HCT116 (cell line): ENCODE results near the gene SCT. TPM values are rescaled to one million over a fixed set of nuclear protein-coding genes. Genes with fewer than 3 reads are reported as not detected.

Source experiments
- ATAC-seq: fragments of 200-7000 bp; cut with Tn5 transposase; 2 replicates; pipeline ENCODE4 v1.9.1; 2020; ENCODE audit warnings: mild to moderate bottlenecking, moderate library complexity
- BruUV-seq: library from RNA; stranded (reverse); fragments of 400-500 nt; replicated peaks from 2 replicates; lab custom pipeline; 2021; lab: Mats Ljungman, UMichigan
- CTCF ChIA-PET: fragments of 300-600 bp; sonication (Branson Sonifier 250); formaldehyde crosslinking; loops from one replicate; lab custom pipeline; 2021; ENCODE audit warnings: antibody characterized with exemption; lab: Charles Lee
- POLR2A ChIA-PET: fragments of 300-600, 350-600 bp; sonication (Branson Sonifier 250); formaldehyde crosslinking; loops from one replicate; lab custom pipeline; 2021; ENCODE audit warnings: antibody characterized with exemption; lab: Charles Lee
- RAD21 ChIA-PET, 2 experiments: fragments of 300-600 bp; sonication (Branson Sonifier 250); formaldehyde crosslinking; loops; one replicate each; lab custom pipeline; 2023; ENCODE audit warnings: low total read pairs in 2 of 2; ENCODE audit not compliant: uncharacterized antibody in 2 of 2, unreplicated experiment in 2 of 2, low non-redundant PET in 1 of 2; lab: Charles Lee
- DNase-seq: peaks from one replicate; pipeline ENCODE4 v3.0.0-alpha.2; 2010; ENCODE audit warnings: low read depth, low spot score
- H2AFZ ChIP-seq: fragments of 200-600 bp; shearing (Covaris generic), sonication (generic); 2 replicates; pipeline ENCODE4 v1.6.1; 2017; ENCODE audit warnings: low read depth, mixed run types, mixed read lengths, antibody characterized with exemption, low read length; ENCODE audit not compliant: poor library complexity, severe bottlenecking
- H3K27ac ChIP-seq: 2 replicates; pipeline ENCODE4 v1.5.1; 2012; ENCODE audit warnings: low read depth, low read length
- H3K27me3 ChIP-seq: fragments of 200-600 bp; sonication (generic); 2 replicates; pipeline ENCODE4 v1.6.1; 2016; ENCODE audit warnings: mixed run types, low read length, mixed read lengths; ENCODE audit not compliant: insufficient read depth
- H3K36me3 ChIP-seq, 2 experiments: fragments of 200-500 bp in 1 of 2; fragments of 200-600 bp in 1 of 2; sonication (Bioruptor generic) in 1 of 2; sonication (generic) in 1 of 2; 2 replicates each; pipeline versions ENCODE4 v1.5.1 to v1.6.1; 2014 to 2016; ENCODE audit warnings: low read length in 2 of 2, inconsistent platforms in 1 of 2, mixed read lengths in 1 of 2, mixed run types in 1 of 2; ENCODE audit not compliant: insufficient read depth in 2 of 2, control insufficient read depth in 1 of 2
- H3K4me1 ChIP-seq, 2 experiments: fragments of 200-600 bp in 1 of 2; sonication (generic) in 1 of 2; 2 replicates each; pipeline versions ENCODE4 v1.5.1 to v1.6.1; 2012 to 2017; ENCODE audit warnings: low read length in 2 of 2, inconsistent platforms in 1 of 2, mild to moderate bottlenecking in 1 of 2, mixed read lengths in 1 of 2, mixed run types in 1 of 2, moderate library complexity in 1 of 2; ENCODE audit not compliant: insufficient read depth in 2 of 2, control insufficient read depth in 1 of 2
- H3K4me2 ChIP-seq: fragments of 200-600 bp; sonication (generic); 2 replicates; pipeline ENCODE4 v1.6.1; 2017; ENCODE audit warnings: mixed run types, low read length, mixed read lengths
- H3K4me3 ChIP-seq, 2 experiments: fragments of 200-600 bp in 1 of 2; sonication (generic) in 1 of 2; replicated peaks in 1 of 2; 2 replicates each; pipeline ENCODE4 v1.5.1; 2011 to 2016; ENCODE audit warnings: low read length in 2 of 2, control low read depth in 1 of 2, low read depth in 1 of 2, mild to moderate bottlenecking in 1 of 2, mixed read lengths in 1 of 2, mixed run types in 1 of 2
- H3K79me2 ChIP-seq: fragments of 200-600 bp; sonication (generic); 2 replicates; pipeline ENCODE4 v1.6.1; 2017; ENCODE audit warnings: mild to moderate bottlenecking, mixed run types, low read length, moderate library complexity, mixed read lengths; ENCODE audit not compliant: insufficient read depth
- H3K9ac ChIP-seq: fragments of 200-600 bp; sonication (generic); 2 replicates; pipeline ENCODE4 v1.6.1; 2016; ENCODE audit warnings: low read length, mixed read lengths
- H3K9me2 ChIP-seq: fragments of 200-600 bp; sonication (generic), shearing (Covaris generic); 2 replicates; pipeline ENCODE4 v1.6.1; 2017; ENCODE audit warnings: mixed run types, mild to moderate bottlenecking, moderate library complexity; ENCODE audit not compliant: insufficient read depth
- H3K9me3 ChIP-seq, 2 experiments: fragments of 200-500 bp in 1 of 2; fragments of 200-600 bp in 1 of 2; sonication (Bioruptor generic) in 1 of 2; sonication (generic) in 1 of 2; 2 replicates each; pipeline ENCODE4 v1.6.1; 2014 to 2017; ENCODE audit warnings: low read length in 2 of 2, mixed read lengths in 2 of 2, inconsistent platforms in 1 of 2, low read depth in 1 of 2, mild to moderate bottlenecking in 1 of 2, mixed run types in 1 of 2, moderate library complexity in 1 of 2; ENCODE audit not compliant: control insufficient read depth in 1 of 2, insufficient read depth in 1 of 2
- H4K20me1 ChIP-seq: fragments of 200-600 bp; sonication (generic), shearing (Covaris generic); 2 replicates; pipeline ENCODE4 v1.6.1; 2017; ENCODE audit warnings: mixed run types, mild to moderate bottlenecking, moderate library complexity; ENCODE audit not compliant: insufficient read depth
- EGR1 ChIP-seq: IDR thresholded peaks from 2 replicates; pipeline ENCODE4 v1.6.1; 2012; ENCODE audit warnings: low read depth
- SIN3A ChIP-seq: IDR thresholded peaks from 2 replicates; pipeline ENCODE4 v1.6.1; 2012; ENCODE audit warnings: low read depth
- intact Hi-C: fragments of 100-400 bp; cut with micrococcal nuclease; formaldehyde crosslinking; loops from 2 replicates; pipeline ENCODE4 v1.10.0; 2022
- total RNA-seq: library from RNA; stranded (reverse); gene quantifications from one replicate; pipeline ENCODE4 v1.2.1, GENCODE V29; 2021; ENCODE audit not compliant: unreplicated experiment

The SCT gene
- total RNA-seq, 1 experiment from 2014 or later = not detected

- TF ChIP-seq EGR1 = no peak
Measured at GRCh38 chr11:595400-595799, 31.6 kb downstream of the SCT start (continued).

GRCh38 chr11:593347-593746 lies 33.6 kb downstream of the SCT start:
- DNase-seq = no peak
- RAD21 ChIA-PET = no interaction called here
- no peak overlapping the region for H2AFZ ChIP-seq
- no peak overlapping the region for H3K4me2 ChIP-seq
- H3K9me2 ChIP-seq = no peaks in the 10 kb centered on the region
- peaks cover 66 to 68% of the 10 kb centered on the region in 2 experiments for H3K36me3 ChIP-seq
- no TSS peak for BruUV-seq
- no peak for TF ChIP-seq EGR1
- TF ChIP-seq, all 23 proteins: peak for 0
- Histone ChIP-seq H3K27me3 (no peaks in the 10 kb centered on the region), H3K79me2 (peaks cover 84% of the 10 kb centered on the region), H4K20me1 (no peaks in the 10 kb centered on the region), H3K9ac (no peak overlapping the region), H3K4me1 (peaks cover 0 to 8% of the 10 kb centered on the region in 2 experiments; a peak in 2 of 4 replicates), H3K27ac (no peak overlapping the region), H3K4me3 (no peak overlapping the region), H3K9me3 (no peaks in the 10 kb centered on the region)
- ChIA-PET POLR2A (no interaction called here), CTCF (no interaction called here)
- intact Hi-C loops = no loop called here
- no peak for ATAC-seq

- Histone ChIP-seq H3K9me3 (no peaks in the 10 kb centered on the region), H3K4me2 (no peak overlapping the region), H3K4me1 (peaks cover 0 to 8% of the 10 kb centered on the region in 2 experiments; a peak in 2 of 4 replicates), H3K27me3 (no peaks in the 10 kb centered on the region), H3K9me2 (no peaks in the 10 kb centered on the region), H3K9ac (no peak overlapping the region), H3K27ac (no peak overlapping the region), H4K20me1 (no peaks in the 10 kb centered on the region), H3K79me2 (peaks cover 84% of the 10 kb centered on the region), H3K4me3 (no peak overlapping the region)
- DNase-seq (no peak), ATAC-seq (no peak)
- BruUV-seq = no TSS peak
- RAD21 ChIA-PET = no interaction called here
- intact Hi-C loops = no loop called here
- TF ChIP-seq SIN3A = no peak
- TF ChIP-seq, all 23 proteins: peak for 0
- ChIA-PET POLR2A (no interaction called here), CTCF (no interaction called here)
- Histone ChIP-seq H3K36me3 (peaks cover 66 to 67% of the 10 kb centered on the region in 2 experiments), H2AFZ (no peak overlapping the region)
Measured at GRCh38 chr11:592918-593317, 34.1 kb downstream of the SCT start.
